MM.1S (cell line): Measurements from ENCODE around the gene ARFGEF2.

Experiments used
- EZH2 ChIP-seq: fragments of 300-600 bp; sonication (generic); optimal IDR thresholded peaks from 2 replicates; pipeline ENCODE3; 2017; ENCODE audit warnings: low read depth, mild to moderate bottlenecking, antibody characterized with exemption, low read length, mixed read lengths
- EZH2phosphoT487 ChIP-seq: fragments of 300-600 bp; sonication (generic); IDR thresholded peaks from 2 replicates; pipeline ENCODE4 v1.6.1; 2018; ENCODE audit warnings: antibody characterized with exemption, low read length
- TF ChIP-seq, protein P1 (sequence below): fragments of 300-600 bp; sonication (generic); IDR thresholded peaks from 2 replicates; pipeline ENCODE4 v1.5.1; 2016; ENCODE audit warnings: antibody characterized with exemption, low read length, mixed read lengths

DNA sequence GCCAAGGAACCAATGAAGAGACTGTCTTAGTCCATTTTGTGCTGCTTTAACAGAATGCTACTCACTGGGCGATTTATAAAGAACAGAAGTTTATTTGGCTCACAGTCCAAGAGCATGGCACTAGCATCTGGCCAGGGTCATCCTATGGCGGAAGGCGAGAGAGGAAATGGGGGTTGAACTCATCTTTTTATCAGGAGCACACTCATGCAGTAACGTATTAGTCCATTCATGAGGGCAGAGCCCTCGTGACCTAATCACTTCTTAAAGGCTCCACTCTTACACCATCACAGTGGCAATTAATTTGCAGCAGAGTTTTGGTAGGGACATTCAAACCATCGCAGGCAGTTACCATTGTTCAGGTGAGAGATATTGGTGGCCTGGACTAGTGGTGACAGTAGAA lies 8.5 kb downstream of the ARFGEF2 start:
- TF ChIP-seq, protein P1, sequence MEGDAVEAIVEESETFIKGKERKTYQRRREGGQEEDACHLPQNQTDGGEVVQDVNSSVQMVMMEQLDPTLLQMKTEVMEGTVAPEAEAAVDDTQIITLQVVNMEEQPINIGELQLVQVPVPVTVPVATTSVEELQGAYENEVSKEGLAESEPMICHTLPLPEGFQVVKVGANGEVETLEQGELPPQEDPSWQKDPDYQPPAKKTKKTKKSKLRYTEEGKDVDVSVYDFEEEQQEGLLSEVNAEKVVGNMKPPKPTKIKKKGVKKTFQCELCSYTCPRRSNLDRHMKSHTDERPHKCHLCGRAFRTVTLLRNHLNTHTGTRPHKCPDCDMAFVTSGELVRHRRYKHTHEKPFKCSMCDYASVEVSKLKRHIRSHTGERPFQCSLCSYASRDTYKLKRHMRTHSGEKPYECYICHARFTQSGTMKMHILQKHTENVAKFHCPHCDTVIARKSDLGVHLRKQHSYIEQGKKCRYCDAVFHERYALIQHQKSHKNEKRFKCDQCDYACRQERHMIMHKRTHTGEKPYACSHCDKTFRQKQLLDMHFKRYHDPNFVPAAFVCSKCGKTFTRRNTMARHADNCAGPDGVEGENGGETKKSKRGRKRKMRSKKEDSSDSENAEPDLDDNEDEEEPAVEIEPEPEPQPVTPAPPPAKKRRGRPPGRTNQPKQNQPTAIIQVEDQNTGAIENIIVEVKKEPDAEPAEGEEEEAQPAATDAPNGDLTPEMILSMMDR = no peak
- no peak for TF ChIP-seq EZH2
- TF ChIP-seq EZH2phosphoT487 = no peak
